Vagina (tissue), 2 donors: ENCODE measurements around the gene USP21.

Experiments used
- CTCF ChIP-seq, 3 experiments: fragments of 450-650 bp in 2 of 3; fragments of 200-600 bp in 1 of 3; sonication (generic) in 1 of 3; IDR thresholded peaks; one replicate each; pipeline ENCODE4 v1.5.1; 2017 to 2019; ENCODE audit warnings: antibody characterized with exemption in 3 of 3, mild to moderate bottlenecking in 2 of 3, moderate library complexity in 2 of 3
- POLR2AphosphoS5 ChIP-seq, 2 donors: sonication (generic); formaldehyde crosslinking; IDR thresholded peaks; one replicate each; pipeline ENCODE4 v1.9.0; 2017; ENCODE audit warnings: antibody characterized with exemption in 2 of 2, mild to moderate bottlenecking in 2 of 2, low read depth in 1 of 2; ENCODE audit not compliant: insufficient read depth in 1 of 2

DNA sequence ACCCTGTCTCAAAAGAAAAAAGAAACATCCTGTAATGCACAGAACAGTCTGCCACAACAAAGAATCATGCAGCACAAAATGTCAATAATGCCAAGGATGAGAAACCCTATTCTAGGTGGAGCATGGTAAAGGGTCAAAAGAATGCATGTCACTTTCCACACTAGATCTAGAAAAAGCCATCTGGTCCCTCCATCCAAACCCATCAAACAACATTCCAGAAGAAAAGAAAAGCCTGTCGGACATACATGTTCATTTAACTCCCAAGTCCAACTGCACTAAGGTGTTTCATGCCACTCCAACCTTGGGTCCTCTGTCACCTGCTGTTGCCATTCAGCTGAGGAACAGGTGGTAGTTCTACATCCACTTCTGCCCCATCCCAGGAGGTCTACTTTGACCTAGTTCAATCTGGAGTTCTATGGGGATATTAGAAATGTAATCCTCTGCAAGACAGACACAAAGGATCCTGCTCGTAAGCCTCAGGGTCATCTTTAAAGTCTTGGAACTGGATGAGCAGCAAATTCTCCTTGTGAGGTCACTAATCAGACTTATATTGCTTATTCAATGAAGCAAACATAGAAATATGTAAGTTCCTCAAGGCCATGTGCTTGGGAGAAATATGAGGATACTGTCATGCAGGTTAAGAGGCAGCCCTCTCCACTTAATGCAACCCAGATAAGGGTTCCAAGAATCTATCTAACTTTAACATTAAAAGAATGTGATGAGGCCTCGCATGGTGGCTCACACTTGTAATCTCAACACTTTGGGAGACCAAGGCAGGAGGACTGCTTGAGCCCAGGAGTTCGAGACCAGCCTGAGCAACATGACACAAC lies 30.5 kb upstream of the USP21 start:
- no peak for TF ChIP-seq CTCF (IDR thresholded peaks at IDR 0.05)
- no peak for TF ChIP-seq POLR2AphosphoS5 (IDR thresholded peaks at IDR 0.05; ENCODE audit: insufficient read depth in 1 of 2, low read depth in 1 of 2)
